Measurements from ENCODE around the gene KIFBP.
"Not testable (repeated sequence)": the region's sequence is repeated elsewhere in the genome, so short reads cannot be mapped to it uniquely, and the experiment has no call there.

Gene KIFBP, protein sequence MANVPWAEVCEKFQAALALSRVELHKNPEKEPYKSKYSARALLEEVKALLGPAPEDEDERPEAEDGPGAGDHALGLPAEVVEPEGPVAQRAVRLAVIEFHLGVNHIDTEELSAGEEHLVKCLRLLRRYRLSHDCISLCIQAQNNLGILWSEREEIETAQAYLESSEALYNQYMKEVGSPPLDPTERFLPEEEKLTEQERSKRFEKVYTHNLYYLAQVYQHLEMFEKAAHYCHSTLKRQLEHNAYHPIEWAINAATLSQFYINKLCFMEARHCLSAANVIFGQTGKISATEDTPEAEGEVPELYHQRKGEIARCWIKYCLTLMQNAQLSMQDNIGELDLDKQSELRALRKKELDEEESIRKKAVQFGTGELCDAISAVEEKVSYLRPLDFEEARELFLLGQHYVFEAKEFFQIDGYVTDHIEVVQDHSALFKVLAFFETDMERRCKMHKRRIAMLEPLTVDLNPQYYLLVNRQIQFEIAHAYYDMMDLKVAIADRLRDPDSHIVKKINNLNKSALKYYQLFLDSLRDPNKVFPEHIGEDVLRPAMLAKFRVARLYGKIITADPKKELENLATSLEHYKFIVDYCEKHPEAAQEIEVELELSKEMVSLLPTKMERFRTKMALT

DNA sequence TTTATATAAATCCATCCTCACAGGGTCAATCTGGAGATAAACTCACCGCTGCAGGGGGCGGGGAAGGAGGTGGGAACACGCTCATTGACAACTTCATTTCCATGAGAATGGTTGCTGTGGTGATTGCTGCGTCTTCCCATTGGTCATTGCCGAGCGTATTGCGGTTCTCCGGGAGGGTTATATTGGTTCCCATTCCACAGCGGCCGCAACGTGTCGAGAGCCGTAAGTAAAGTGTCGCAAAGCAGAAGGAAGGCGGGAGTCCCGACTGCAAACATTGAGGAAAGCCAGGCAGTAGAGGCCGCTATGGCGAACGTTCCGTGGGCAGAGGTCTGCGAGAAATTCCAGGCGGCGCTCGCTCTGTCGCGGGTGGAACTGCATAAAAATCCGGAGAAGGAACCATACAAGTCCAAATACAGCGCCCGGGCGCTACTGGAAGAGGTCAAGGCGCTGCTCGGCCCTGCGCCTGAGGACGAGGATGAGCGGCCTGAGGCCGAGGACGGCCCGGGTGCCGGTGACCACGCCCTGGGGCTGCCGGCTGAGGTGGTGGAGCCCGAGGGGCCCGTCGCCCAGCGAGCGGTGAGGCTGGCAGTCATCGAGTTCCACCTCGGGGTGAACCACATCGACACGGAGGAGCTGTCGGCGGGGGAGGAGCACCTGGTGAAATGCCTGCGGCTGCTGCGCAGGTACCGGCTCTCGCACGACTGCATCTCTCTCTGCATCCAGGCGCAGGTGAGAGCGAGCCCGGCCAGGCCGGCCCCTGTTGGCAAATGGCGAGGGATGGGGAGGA lies at the start of gene KIFBP:
Gene KIFBP (plus strand): TSS at position 274 of the 787 bp plus-strand sequence. CDS start 30 bp downstream, at position 304.
- peak within 1 kb of the TSS; percentile 91 for H3K4me3 ChIP-seq (replicated peaks; ENCODE audit: low read depth, low read length)
- TF ChIP-seq CTCF (IDR thresholded peaks at IDR 0.05; ENCODE audit: low read length, missing control alignments): peak; percentile 59

DNA sequence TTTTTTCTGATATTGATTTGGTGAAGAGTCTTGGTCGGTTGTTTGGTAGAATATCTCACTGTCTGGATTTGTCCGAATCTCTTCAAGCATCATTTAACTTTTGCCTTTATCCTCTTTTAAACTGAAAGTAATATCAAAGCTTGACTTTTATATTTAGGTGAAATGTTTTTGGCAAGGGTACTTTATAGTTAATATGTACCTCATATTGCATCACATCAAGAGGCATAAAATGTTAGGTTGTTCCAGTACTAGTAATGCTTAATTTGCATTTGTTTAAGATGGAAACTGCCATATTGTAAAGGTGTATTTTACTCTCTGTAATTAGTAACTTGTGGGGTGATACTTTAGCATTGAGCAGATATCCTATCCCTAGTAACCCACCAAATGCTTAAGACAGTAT lies 49.7 kb upstream of the KIFBP start:
- no peak for DNase-seq (ENCODE audit: low read depth)
- no peak for TF ChIP-seq CTCF (IDR thresholded peaks at IDR 0.05; ENCODE audit: low read length, missing control alignments)
- H3K4me3 ChIP-seq (replicated peaks; ENCODE audit: low read depth, low read length): no peak overlapping the region

More for the DNA sequence above, at the start of gene KIFBP:
- DNase-seq (ENCODE audit: low read depth): peak; percentile 98

- DNase-seq (ENCODE audit: low read depth); H3K4me3 ChIP-seq (replicated peaks; ENCODE audit: low read depth, low read length): not testable (repeated sequence)
Measured at GRCh38 chr10:68940917-68941316, 47.7 kb upstream of the KIFBP start.

DNA sequence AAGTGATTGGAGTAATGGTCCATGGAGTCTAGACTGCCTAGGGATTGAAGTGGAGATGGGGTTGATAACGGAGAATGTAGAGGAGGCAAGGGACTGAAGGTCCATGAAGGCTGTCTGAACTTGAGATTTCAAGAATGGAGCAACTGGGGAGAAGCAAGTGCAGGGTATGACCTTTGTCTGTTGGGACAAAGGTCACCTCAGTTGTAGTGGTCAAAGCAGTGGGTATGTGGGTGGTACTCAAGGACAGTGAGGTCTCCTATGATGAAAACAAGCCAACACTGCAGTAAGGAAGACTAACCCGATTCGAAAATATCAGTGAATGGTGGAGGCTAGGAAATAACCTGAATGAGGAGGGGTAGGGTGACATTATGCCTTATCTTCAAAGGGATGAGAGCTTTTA lies 38.0 kb upstream of the KIFBP start:
- no peak for TF ChIP-seq CTCF (IDR thresholded peaks at IDR 0.05; ENCODE audit: low read length, missing control alignments)
- H3K4me3 ChIP-seq (replicated peaks; ENCODE audit: low read depth, low read length): no peak overlapping the region
- DNase-seq (ENCODE audit: low read depth): no peak

DNA sequence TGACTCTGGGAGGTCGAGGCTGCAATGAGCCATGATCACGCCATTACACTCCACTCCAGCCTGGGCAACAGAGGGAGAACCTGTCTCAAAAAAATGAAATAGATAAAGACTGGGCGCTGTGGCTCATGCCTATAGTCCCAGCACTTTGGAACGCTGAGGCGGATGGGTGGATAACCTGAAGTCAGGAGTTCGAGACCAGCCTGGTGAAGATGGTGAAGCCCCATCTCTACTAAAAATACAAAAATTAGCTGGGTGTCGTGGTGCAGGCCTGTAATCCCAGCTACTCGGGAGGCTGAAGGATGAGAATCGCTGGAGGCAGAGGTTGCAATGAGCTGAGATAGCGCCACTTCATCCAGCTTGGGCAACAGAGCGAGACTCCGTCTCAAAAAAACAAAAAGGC lies 33.7 kb upstream of the KIFBP start:
- no peak for DNase-seq (ENCODE audit: low read depth)
- no peak for TF ChIP-seq CTCF (IDR thresholded peaks at IDR 0.05; ENCODE audit: low read length, missing control alignments)
- H3K4me3 ChIP-seq (replicated peaks; ENCODE audit: low read depth, low read length): no peak overlapping the region

DNA sequence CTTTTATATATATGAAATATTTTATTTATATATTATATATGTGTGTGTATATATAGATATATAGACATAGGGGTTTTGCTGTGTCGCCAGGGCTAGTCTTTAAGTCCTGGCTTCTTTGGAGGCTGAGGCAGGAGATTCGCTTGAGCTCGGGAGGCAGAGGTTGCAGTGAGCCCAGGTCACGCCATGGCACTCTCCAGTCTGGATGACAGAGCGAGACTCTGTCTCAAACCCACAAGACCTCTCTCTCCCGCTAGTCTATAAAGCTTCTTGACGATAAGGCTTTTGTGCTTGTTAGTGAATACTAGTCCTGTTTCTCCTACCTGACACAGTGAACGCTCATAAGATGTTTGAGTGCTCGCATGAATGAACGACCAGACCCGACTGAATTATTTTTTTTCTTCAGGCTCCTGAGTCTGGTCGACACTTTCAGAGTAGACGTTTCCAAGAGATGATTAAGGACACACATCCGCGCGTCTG lies 33.2 kb upstream of the KIFBP start:
- peak overlapping the region; percentile 99 for H3K4me3 ChIP-seq (replicated peaks; ENCODE audit: low read depth, low read length)
- no peak for DNase-seq (ENCODE audit: low read depth)
- TF ChIP-seq CTCF (IDR thresholded peaks at IDR 0.05; ENCODE audit: low read length, missing control alignments): no peak

Measured in fibroblast of pulmonary artery (primary cell).